ENCODE data around the gene SKAP1. TPM values are rescaled to one million over a fixed set of nuclear protein-coding genes. Genes with fewer than 3 reads are reported as not detected.
A peak's percentile ranks its signal among the peaks of the same experiment; 100 is the strongest.

SKAP1 gene
- total RNA-seq, 2 experiments from 2014 or later = 71.7 to 77.6 TPM

- H3K27me3 Mint-ChIP-seq = no peaks in the 10 kb centered on the region
- H3K36me3 Mint-ChIP-seq = peaks cover 30% of the 10 kb centered on the region
- H3K4me3 Mint-ChIP-seq = no peak overlapping the region
- ChIA-PET POLR2A (interaction anchor here (0.6 to 1.4 kb wide), 2 partner anchors 21 to 417 kb away, joined by 3 read pairs; partner anchors contain the start of gene CBX1), CTCF (interaction anchor here (0.8 to 3.1 kb wide), 3 partner anchors 9 to 97 kb away, joined by 3 to 13 read pairs (median 4); no protein-coding TSS in a partner anchor)
- DNase-seq = no peak
- peaks cover 6% of the 10 kb centered on the region for H3K4me1 Mint-ChIP-seq (ENCODE audit: low read depth)
- no peak overlapping the region for H3K27ac Mint-ChIP-seq
- intact Hi-C loops (cut with micrococcal nuclease) = no loop called here
- no peaks in the 10 kb centered on the region for H3K9me3 Mint-ChIP-seq
Measured at GRCh38 chr17:48121923-48122664, 307.9 kb downstream of the SKAP1 start.

- Mint-ChIP-seq H3K4me3 (peak overlapping the region; percentile 57), H3K4me1 (ENCODE audit: low read depth) (peaks cover 48% of the 10 kb centered on the region), H3K9me3 (no peaks in the 10 kb centered on the region), H3K36me3 (peaks cover 18% of the 10 kb centered on the region), H3K27ac (peak overlapping the region; percentile 83), H3K27me3 (no peaks in the 10 kb centered on the region)
- peak; percentile 71 for DNase-seq
- intact Hi-C loops (cut with micrococcal nuclease) = no loop called here
- POLR2A ChIA-PET = interaction anchor here (0.7 to 1.3 kb wide), 2 partner anchors 12 to 66 kb away, joined by 4 to 5 read pairs; partner anchors contain the start of gene NFE2L1
- CTCF ChIA-PET = interaction anchor here (0.6 to 2.9 kb wide), 6 partner anchors 11 to 123 kb away, joined by 3 to 12 read pairs (median 4); partner anchors contain the start of gene CBX1
Measured at GRCh38 chr17:48113201-48113676, 316.8 kb downstream of the SKAP1 start.

- intact Hi-C loops (cut with micrococcal nuclease) = no loop called here
- H3K4me3 Mint-ChIP-seq = peak overlapping the region; percentile 24
- peaks cover 15% of the 10 kb centered on the region for H3K36me3 Mint-ChIP-seq
- H3K27ac Mint-ChIP-seq = peak overlapping the region; percentile 83
- H3K9me3 Mint-ChIP-seq = no peaks in the 10 kb centered on the region
- POLR2A ChIA-PET = interaction anchor here (0.6 to 1.3 kb wide), 3 partner anchors 12 to 781 kb away, joined by 3 to 5 read pairs (median 3); partner anchors contain the start of genes ATP5MC1 and NFE2L1
- CTCF ChIA-PET = interaction anchor here (0.5 to 2.9 kb wide), 7 partner anchors 19 to 506 kb away, joined by 3 to 12 read pairs (median 4); partner anchors contain the start of gene HOXB5
- no peak for DNase-seq
- no peaks in the 10 kb centered on the region for H3K27me3 Mint-ChIP-seq
- H3K4me1 Mint-ChIP-seq (ENCODE audit: low read depth) = peaks cover 54% of the 10 kb centered on the region
Measured at GRCh38 chr17:48111937-48112241, 318.1 kb downstream of the SKAP1 start.

- Mint-ChIP-seq H3K4me3 (peak overlapping the region; percentile 4), H3K4me1 (ENCODE audit: low read depth) (peaks cover 58% of the 10 kb centered on the region), H3K27ac (peak overlapping the region; percentile 83), H3K27me3 (no peaks in the 10 kb centered on the region), H3K36me3 (peaks cover 15% of the 10 kb centered on the region), H3K9me3 (no peaks in the 10 kb centered on the region)
- intact Hi-C loops (cut with micrococcal nuclease) = no loop called here
- ChIA-PET CTCF (interaction anchor here (0.7 to 2.9 kb wide), 2 partner anchors 31 to 50 kb away, joined by 3 to 12 read pairs; no protein-coding TSS in a partner anchor), POLR2A (no interaction called here)
- no peak for DNase-seq
Measured at GRCh38 chr17:48110761-48111160, 319.3 kb downstream of the SKAP1 start.

GRCh38 chr17:48107137-48108055 is 322.6 kb downstream of the SKAP1 start, which contains the start of gene SNX11:
SNX11 (plus strand) TSS chr17:48107766; CDS start chr17:48112044, 4,278 bp downstream.
- H3K27ac Mint-ChIP-seq = peak within 1 kb of the TSS; percentile 97
- no peaks in the 10 kb centered on the region for H3K27me3 Mint-ChIP-seq
- H3K4me3 Mint-ChIP-seq = peak within 1 kb of the TSS; percentile 100
- peaks cover 59% of the 10 kb centered on the region for H3K4me1 Mint-ChIP-seq (ENCODE audit: low read depth)
- POLR2A ChIA-PET = interaction anchor here (0.6 to 3.2 kb wide), 5 partner anchors 16 to 173 kb away, joined by 3 to 17 read pairs (median 3); partner anchors contain the start of gene NFE2L1
- H3K36me3 Mint-ChIP-seq = peaks cover 8% of the 10 kb centered on the region
- CTCF ChIA-PET = interaction anchor here (0.7 to 3.0 kb wide), 20 partner anchors 9 to 777 kb away, joined by 3 to 13 read pairs (median 4); partner anchors contain the start of genes COPZ2, HOXB5 and HOXB9
- peaks cover 8% of the 10 kb centered on the region for H3K9me3 Mint-ChIP-seq
- intact Hi-C loops (cut with micrococcal nuclease) = loop anchor here (1.0 to 10.0 kb wide), 4 partner anchors 59 to 263 kb away; partner anchors contain the start of genes NFE2L1, PNPO, SCRN2 and SP2
- peak; percentile 95 for DNase-seq

GRCh38 chr17:48106802-48107136 is 323.2 kb downstream of the SKAP1 start:
- no peak for DNase-seq
- H3K36me3 Mint-ChIP-seq = peaks cover 2% of the 10 kb centered on the region
- peaks cover 8% of the 10 kb centered on the region for H3K9me3 Mint-ChIP-seq
- CTCF ChIA-PET = interaction anchor here (0.7 to 3.0 kb wide), 10 partner anchors 11 to 777 kb away, joined by 3 to 12 read pairs (median 3); partner anchors contain the start of gene HOXB5
- intact Hi-C loops (cut with micrococcal nuclease) = loop anchor here (1.0 to 10.0 kb wide), 4 partner anchors 58 to 262 kb away; partner anchors contain the start of genes NFE2L1, PNPO, SCRN2 and SP2
- POLR2A ChIA-PET = interaction anchor here (1.1 to 3.2 kb wide), 3 partner anchors 17 to 63 kb away, joined by 3 to 17 read pairs (median 3); partner anchors contain the start of gene NFE2L1
- H3K4me3 Mint-ChIP-seq = peak overlapping the region; percentile 100
- peak overlapping the region; percentile 97 for H3K27ac Mint-ChIP-seq
- H3K4me1 Mint-ChIP-seq (ENCODE audit: low read depth) = peaks cover 56% of the 10 kb centered on the region
- H3K27me3 Mint-ChIP-seq = no peaks in the 10 kb centered on the region

- CTCF ChIA-PET = interaction anchor here (1.2 to 1.4 kb wide), 2 partner anchors 24 to 532 kb away, joined by 4 to 6 read pairs; no protein-coding TSS in a partner anchor
- H3K27me3 Mint-ChIP-seq = no peaks in the 10 kb centered on the region
- no peak overlapping the region for H3K4me3 Mint-ChIP-seq
- peaks cover 2% of the 10 kb centered on the region for H3K36me3 Mint-ChIP-seq
- POLR2A ChIA-PET = interaction anchor here (0.7 kb wide), 1 partner anchor 506 kb away, joined by 3 read pairs; no protein-coding TSS in a partner anchor
- intact Hi-C loops (cut with micrococcal nuclease) = loop anchor here (10.0 kb wide), 1 partner anchor 260 kb away; the partner anchor contains the start of gene SCRN2
- peaks cover 8% of the 10 kb centered on the region for H3K9me3 Mint-ChIP-seq
- H3K27ac Mint-ChIP-seq = no peak overlapping the region
- peaks cover 47% of the 10 kb centered on the region for H3K4me1 Mint-ChIP-seq (ENCODE audit: low read depth)
- DNase-seq = no peak
Measured at GRCh38 chr17:48104440-48104839, 325.6 kb downstream of the SKAP1 start.

GRCh38 chr17:48102798-48103715 is 327.0 kb downstream of the SKAP1 start:
- CTCF ChIA-PET = interaction anchor here (1.5 kb wide), 1 partner anchor 78 kb away, joined by 3 read pairs; no protein-coding TSS in a partner anchor
- Mint-ChIP-seq H3K9me3 (peaks cover 8% of the 10 kb centered on the region), H3K4me1 (ENCODE audit: low read depth) (peaks cover 39% of the 10 kb centered on the region), H3K27me3 (no peaks in the 10 kb centered on the region), H3K4me3 (peak overlapping the region; percentile 5), H3K27ac (peak overlapping the region; percentile 40), H3K36me3 (peaks cover 3% of the 10 kb centered on the region)
- POLR2A ChIA-PET = no interaction called here
- peak; percentile 55 for DNase-seq
- intact Hi-C loops (cut with micrococcal nuclease) = loop anchor here (10.0 kb wide), 1 partner anchor 258 kb away; the partner anchor contains the start of gene SCRN2

- Mint-ChIP-seq H3K4me1 (ENCODE audit: low read depth) (peaks cover 42% of the 10 kb centered on the region), H3K36me3 (peaks cover 1% of the 10 kb centered on the region), H3K4me3 (peak overlapping the region; percentile 98), H3K27me3 (no peaks in the 10 kb centered on the region), H3K9me3 (peaks cover 8% of the 10 kb centered on the region), H3K27ac (peak overlapping the region; percentile 40)
- ChIA-PET CTCF (no interaction called here), POLR2A (no interaction called here)
- no peak for DNase-seq
- intact Hi-C loops (cut with micrococcal nuclease) = loop anchor here (10.0 kb wide), 1 partner anchor 257 kb away; the partner anchor contains the start of gene SCRN2
Measured at GRCh38 chr17:48102043-48102750, 327.8 kb downstream of the SKAP1 start.

All from activated CD4-positive, alpha-beta memory T cell treated with anti-CD3 and anti-CD28 coated beads for 36 hours (primary cell).